Keratinocyte (primary cell): ENCODE data around the gene TSC22D2. TPM values are rescaled to one million over a fixed set of nuclear protein-coding genes. Genes with fewer than 3 reads are reported as not detected.

Source experiments
- DNase-seq: peaks from one replicate; pipeline ENCODE4 v3.0.0-alpha.2; 2011; ENCODE audit warnings: low read depth, missing footprints, low spot score
- FAIRE-seq: peaks from 2 replicates; lab custom pipeline; 2011; peaks lifted over from hg19 to GRCh38; lab: Jason Lieb, UNC
- H2AFZ ChIP-seq: 2 replicates; pipeline ENCODE4 v1.6.0; 2012; ENCODE audit warnings: low read length, control low read depth, inconsistent platforms; ENCODE audit not compliant: control insufficient read depth
- H3K27ac ChIP-seq: 2 replicates; pipeline ENCODE4 v1.5.1; 2011; ENCODE audit warnings: low read length; ENCODE audit not compliant: control insufficient read depth, insufficient read depth
- H3K27me3 ChIP-seq: 3 replicates; pipeline ENCODE4 v1.6.0; 2011; ENCODE audit warnings: low read length; ENCODE audit not compliant: control insufficient read depth, insufficient read depth; ENCODE audit errors: extremely low read depth
- H3K36me3 ChIP-seq, 2 experiments: 2 replicates in 1 of 2; 3 replicates in 1 of 2; pipeline ENCODE4 v1.5.1; 2011; ENCODE audit warnings: low read length in 2 of 2, mild to moderate bottlenecking in 1 of 2; ENCODE audit not compliant: control insufficient read depth in 2 of 2, insufficient read depth in 2 of 2; ENCODE audit errors: extremely low read depth in 1 of 2
- H3K4me1 ChIP-seq: 3 replicates; pipeline ENCODE4 v1.5.1; 2011; ENCODE audit warnings: low read length; ENCODE audit not compliant: control insufficient read depth, insufficient read depth; ENCODE audit errors: extremely low read depth
- H3K4me2 ChIP-seq: 3 replicates; pipeline ENCODE4 v1.6.0; 2011; ENCODE audit warnings: low read depth, low read length; ENCODE audit not compliant: control insufficient read depth, insufficient read depth; ENCODE audit errors: extremely low read depth
- H3K4me3 ChIP-seq, 3 experiments: fragments of 200-600 bp in 1 of 3; sonication (generic) in 1 of 3; 2 replicates in 2 of 3; 3 replicates in 1 of 3; pipeline ENCODE4 v1.5.1; 2011 to 2016; ENCODE audit warnings: low read length in 3 of 3, mild to moderate bottlenecking in 3 of 3, control low read depth in 2 of 3, inconsistent platforms in 1 of 3, low read depth in 1 of 3, mixed read lengths in 1 of 3, mixed run types in 1 of 3, moderate library complexity in 1 of 3; ENCODE audit not compliant: control insufficient read depth in 2 of 3, insufficient read depth in 2 of 3; ENCODE audit errors: extremely low read depth in 1 of 3
- H3K79me2 ChIP-seq: 2 replicates; pipeline ENCODE4 v1.6.0; 2012; ENCODE audit warnings: low read length; ENCODE audit not compliant: control insufficient read depth, insufficient read depth
- H3K9ac ChIP-seq: 3 replicates; pipeline ENCODE4 v1.6.0; 2011; ENCODE audit warnings: low read length; ENCODE audit not compliant: control insufficient read depth, insufficient read depth; ENCODE audit errors: extremely low read depth
- H3K9me1 ChIP-seq: 3 replicates; pipeline ENCODE4 v1.6.0; 2011; ENCODE audit warnings: low read length; ENCODE audit not compliant: control insufficient read depth, insufficient read depth; ENCODE audit errors: extremely low read depth
- H3K9me3 ChIP-seq: 2 replicates; pipeline ENCODE4 v1.5.1; 2012; ENCODE audit warnings: low read depth, low read length; ENCODE audit not compliant: control insufficient read depth
- H4K20me1 ChIP-seq: 3 replicates; pipeline ENCODE4 v1.6.0; 2011; ENCODE audit warnings: low read length; ENCODE audit not compliant: control insufficient read depth, insufficient read depth; ENCODE audit errors: extremely low read depth
- CTCF ChIP-seq, 3 experiments: IDR thresholded peaks in 1 of 3; conservative IDR thresholded peaks in 1 of 3; optimal IDR thresholded peaks in 1 of 3; 2 replicates in 2 of 3; 3 replicates in 1 of 3; pipeline versions ENCODE3 to v1.5.1; 2011; ENCODE audit warnings: low read length in 3 of 3, mild to moderate bottlenecking in 3 of 3, moderate library complexity in 2 of 3, control low read depth in 1 of 3, inconsistent platforms in 1 of 3; ENCODE audit not compliant: insufficient read depth in 2 of 3; ENCODE audit errors: extremely low read depth in 1 of 3
- EZH2 ChIP-seq: IDR thresholded peaks from one replicate; pipeline ENCODE4 v1.6.1; 2012; ENCODE audit warnings: inconsistent platforms, mild to moderate bottlenecking, low read length, moderate library complexity
- dilution Hi-C: fragments of 300-500 bp; cut with MboI; formaldehyde crosslinking; loops from one replicate; pipeline ENCODE4 v1.7.0; 2020; ENCODE audit warnings: low sequenced_read_pairs; ENCODE audit not compliant: extremely low pct_ligation_motif_present
- polyA plus RNA-seq, 5 experiments: library from polyadenylated mRNA; depleted of rRNA in 3 of 5; stranded (reverse) in 3 of 5; stranded (forward) in 1 of 5; unstranded in 1 of 5; fragments of >200 nt; gene quantifications; 1 replicate in 1 of 5; 2 replicates in 3 of 5; 3 replicates in 1 of 5; pipeline versions ENCODE4 v1.2.1 to v1.2.3, GENCODE V29; 2011 to 2012; ENCODE audit warnings: missing spikeins in 2 of 5, low read depth in 1 of 5, low replicate concordance in 1 of 5

Gene TSC22D2
- polyA plus RNA-seq, 1 donor (not counting 4 experiments of a cell fraction or from before 2014, with no cell fraction given), result 22.3 TPM

DNA sequence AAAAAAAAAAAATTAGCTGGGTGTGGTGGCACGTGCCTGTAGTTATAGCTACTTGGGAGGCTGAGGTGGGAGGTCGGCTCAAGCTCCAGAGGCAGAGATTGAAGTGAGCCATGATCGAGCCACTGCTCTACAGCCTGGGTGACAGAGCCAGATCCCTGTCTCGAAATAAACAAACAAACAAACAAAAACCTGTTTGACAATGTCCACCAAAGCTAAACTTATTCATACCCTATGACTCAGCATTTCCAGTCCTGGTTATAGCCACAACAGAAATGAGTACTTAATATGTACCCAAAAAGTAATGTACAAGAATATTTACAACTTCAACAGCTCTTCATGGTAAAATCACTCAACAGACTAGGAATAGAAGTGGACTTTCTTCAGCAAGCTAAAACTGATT is 107.1 kb downstream of the TSC22D2 start:
- FAIRE-seq (no peak), DNase-seq (no peak)
- no peak overlapping the region for H3K4me3 ChIP-seq
- H3K4me2 ChIP-seq, result no peak overlapping the region
- H3K36me3 ChIP-seq, result no peaks in the 10 kb centered on the region
- no peaks in the 10 kb centered on the region for H3K27me3 ChIP-seq
- H3K9ac ChIP-seq, result no peak overlapping the region
- H3K27ac ChIP-seq, result no peak overlapping the region
- dilution Hi-C loops, result no loop called here
- H2AFZ ChIP-seq, result no peak overlapping the region
- peaks cover 8% of the 10 kb centered on the region for H3K4me1 ChIP-seq
- H3K79me2 ChIP-seq, result no peaks in the 10 kb centered on the region
- TF ChIP-seq EZH2, result no peak
- TF ChIP-seq CTCF (optimal IDR thresholded peaks at IDR 0.05 in 1 of 3, IDR thresholded peaks at IDR 0.05 in 1 of 3, conservative IDR thresholded peaks at IDR 0.05 in 1 of 3; ENCODE audit: extremely low read depth in 1 of 3, insufficient read depth in 2 of 3, low read length in 3 of 3), result no peak
- H3K9me3 ChIP-seq, result peaks cover 6% of the 10 kb centered on the region
- no peaks in the 10 kb centered on the region for H3K9me1 ChIP-seq
- no peaks in the 10 kb centered on the region for H4K20me1 ChIP-seq

Other genes starting within 250 kb of the TSC22D2 start
- gene SERP1, start 138.2 kb downstream of the TSC22D2 start, polyA plus RNA-seq, result 56.2 to 84.2 TPM (median 61.8 TPM) in 3 replicates
- gene EIF2A, start 138.5 kb downstream of the TSC22D2 start, polyA plus RNA-seq, result 51.3 to 147 TPM (median 104 TPM) in 3 replicates
- 357 to 668 TPM (median 597 TPM) in 3 replicates for gene SELENOT, start 195.0 kb downstream of the TSC22D2 start, polyA plus RNA-seq